Right ventricle myocardium superior (tissue), 1 donor: ENCODE data around the gene APP. TPM values are rescaled to one million over a fixed set of nuclear protein-coding genes. Genes with fewer than 3 reads are reported as not detected.
"Not testable (repeated sequence)": the region's sequence is repeated elsewhere in the genome, so short reads cannot be mapped to it uniquely, and the experiment has no call there.

Experiments
- ATAC-seq: fragments of 200-7000 bp; cut with Tn5 transposase; one replicate; pipeline ENCODE4 v1.9.1; 2020; ENCODE audit warnings: mild to moderate bottlenecking; ENCODE audit not compliant: poor library complexity
- DNase-seq: peaks from one replicate; pipeline ENCODE4 v3.0.0-alpha.2; 2020
- intact Hi-C: fragments of 100-400 bp; cut with DNase I; formaldehyde crosslinking; loops from one replicate; pipeline ENCODE4 v1.11.2; 2022
- total RNA-seq: library from RNA; stranded (reverse); fragmentation: NEBNext Ultra II Directional; extraction: Animal tissue kit (Norgen Biotek cat#: 25700); gene quantifications from one replicate; pipeline ENCODE4 v1.2.1, GENCODE V29; 2021
- donor health status: DM: no; HTN: yes; CAD: no; lungs with severe emphysema.

APP gene
- total RNA-seq, 1 donor from 2014 or later: 292 TPM

DNA sequence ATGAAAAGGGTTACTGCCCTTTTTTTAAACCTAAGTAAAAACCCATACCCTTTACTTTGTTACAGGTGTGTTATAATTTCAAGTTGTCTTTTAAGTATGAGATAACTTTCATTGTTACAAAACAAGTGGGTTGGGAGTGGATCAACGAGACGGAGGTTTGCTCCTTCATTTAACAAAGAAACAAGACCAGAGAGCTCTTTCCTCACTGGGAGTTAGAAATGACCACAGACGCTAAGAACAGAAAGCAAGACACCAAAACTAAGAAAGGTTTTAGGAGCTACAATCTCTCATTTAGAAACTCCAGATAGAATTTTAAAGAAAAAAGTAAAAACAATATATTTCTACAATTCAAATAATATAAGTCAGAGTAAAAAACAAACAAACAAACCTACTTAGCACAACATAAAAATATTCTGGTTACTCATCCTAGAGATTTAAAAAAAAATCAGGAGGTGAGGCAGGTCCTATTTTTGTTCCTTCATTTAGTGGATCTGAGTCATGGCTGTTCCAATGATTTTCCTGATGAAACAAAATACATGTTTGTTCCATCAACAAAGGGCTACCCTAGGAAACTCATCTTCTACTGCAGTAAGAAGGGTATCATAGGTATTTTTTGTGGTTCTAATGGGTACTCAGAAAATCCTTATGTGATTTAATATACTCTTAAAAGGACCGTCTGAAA, 33.0 kb downstream of the APP start:
- ATAC-seq: no peak
- no peak for DNase-seq
- intact Hi-C loops: no loop called here

DNA sequence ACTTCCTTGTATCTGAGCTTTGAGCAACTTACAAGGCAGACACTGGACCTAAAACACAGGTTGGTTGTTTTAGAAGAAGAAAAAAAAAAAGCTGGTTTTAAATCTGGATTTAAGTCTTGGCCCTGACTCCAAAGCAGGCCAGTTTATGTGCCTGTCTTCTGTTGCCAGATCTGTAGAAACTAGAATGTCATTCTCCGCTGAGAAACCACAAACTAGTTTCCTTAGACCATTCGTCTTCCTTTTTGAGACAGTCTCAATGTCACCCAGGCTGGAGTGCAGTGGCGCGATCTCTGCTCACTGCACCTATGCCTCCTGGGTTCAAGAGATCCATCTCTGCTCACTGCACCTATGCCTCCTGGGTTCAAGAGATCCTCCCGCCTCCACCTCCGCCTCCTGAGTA, 33.9 kb downstream of the APP start:
- DNase-seq (no peak), ATAC-seq (no peak)
- intact Hi-C loops: no loop called here

DNA sequence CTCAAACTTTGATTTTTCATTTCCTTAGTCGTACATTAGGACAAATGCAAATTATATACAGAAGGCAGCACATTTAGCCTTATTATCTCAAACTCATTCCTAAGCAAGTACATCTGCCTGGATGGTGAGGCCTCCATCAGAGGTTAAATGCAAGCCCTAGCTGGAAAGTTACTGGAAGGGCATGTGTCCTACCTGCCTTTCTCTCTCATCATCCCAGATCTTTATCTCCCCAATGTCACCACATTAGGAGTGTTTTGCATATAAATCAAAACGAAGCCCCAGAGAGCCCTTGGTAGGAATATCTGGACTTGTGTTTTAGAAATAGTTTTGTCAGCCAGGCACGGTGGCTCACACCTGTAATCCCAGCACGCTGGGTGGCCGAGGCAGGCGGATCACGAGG, 35.0 kb downstream of the APP start:
- DNase-seq: no peak
- no peak for ATAC-seq
- intact Hi-C loops: no loop called here

DNA sequence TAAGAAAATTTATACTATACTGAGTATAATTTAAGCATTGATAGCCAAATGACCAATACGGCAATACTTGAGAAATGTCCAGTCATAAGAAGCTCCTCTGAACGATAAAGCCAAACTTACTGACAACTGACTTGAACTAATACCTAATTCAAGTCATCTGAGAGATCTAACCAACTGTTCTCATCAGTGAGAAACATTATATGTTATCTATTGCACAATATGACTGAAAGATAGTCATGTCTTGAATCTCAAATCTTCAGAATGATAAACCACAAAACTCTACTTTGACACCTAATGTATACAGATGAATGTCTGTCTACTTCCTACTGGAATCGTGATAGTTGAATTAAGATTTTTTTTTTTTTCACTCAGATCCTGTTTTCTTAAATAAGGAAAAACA, 39.0 kb downstream of the APP start:
- no peak for ATAC-seq
- intact Hi-C loops: no loop called here
- no peak for DNase-seq

DNA sequence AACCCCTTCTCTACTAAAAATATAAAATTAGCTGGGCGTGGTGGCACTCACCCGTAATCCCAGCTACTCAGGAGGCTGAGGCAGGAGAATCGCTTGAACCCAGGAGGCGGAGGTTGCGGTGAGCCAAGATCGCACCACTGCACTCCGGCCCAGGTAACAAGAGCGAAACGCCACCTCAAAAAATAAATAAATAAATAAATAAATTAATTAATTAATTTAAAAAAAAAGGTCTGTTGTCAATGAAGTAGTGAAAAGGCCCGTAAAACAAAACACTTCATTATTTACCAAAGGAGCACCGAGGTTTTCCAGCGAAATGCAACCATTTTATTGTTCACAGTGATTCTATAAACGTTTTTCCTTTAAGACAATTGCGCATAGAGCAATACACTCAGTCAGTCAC, 39.5 kb downstream of the APP start:
- ATAC-seq, DNase-seq, intact Hi-C loops: not testable (repeated sequence)

DNA sequence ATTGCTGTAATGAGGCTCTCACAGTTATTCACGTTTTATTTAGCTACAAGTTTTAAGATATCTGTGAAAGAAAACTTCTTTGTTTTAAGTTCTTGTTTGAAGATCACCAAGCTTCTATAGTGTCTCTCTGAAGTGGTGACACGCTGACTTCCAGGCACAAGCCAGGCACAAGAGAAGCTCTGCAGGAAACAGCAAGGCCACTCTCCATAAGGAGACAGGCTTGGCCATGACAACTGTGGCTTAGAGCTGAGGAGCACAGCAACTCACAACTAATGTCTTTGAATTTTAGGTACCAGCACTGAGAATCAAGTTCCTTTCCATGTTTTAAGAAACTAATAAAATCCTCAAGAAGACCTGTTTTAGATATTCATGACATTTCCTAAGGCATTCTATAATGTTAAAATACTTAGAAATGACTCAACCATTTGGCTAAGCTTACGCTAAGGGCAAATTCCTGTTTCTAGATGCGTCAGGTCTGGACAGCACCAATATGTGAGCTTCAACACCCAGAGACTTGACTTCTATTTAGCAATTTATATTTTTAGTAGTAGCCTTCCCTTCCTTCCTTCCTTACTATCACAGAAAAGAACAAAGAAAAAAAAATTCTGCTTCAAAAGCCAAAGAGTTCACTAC, 40.2 kb downstream of the APP start:
- ATAC-seq: no peak

DNA sequence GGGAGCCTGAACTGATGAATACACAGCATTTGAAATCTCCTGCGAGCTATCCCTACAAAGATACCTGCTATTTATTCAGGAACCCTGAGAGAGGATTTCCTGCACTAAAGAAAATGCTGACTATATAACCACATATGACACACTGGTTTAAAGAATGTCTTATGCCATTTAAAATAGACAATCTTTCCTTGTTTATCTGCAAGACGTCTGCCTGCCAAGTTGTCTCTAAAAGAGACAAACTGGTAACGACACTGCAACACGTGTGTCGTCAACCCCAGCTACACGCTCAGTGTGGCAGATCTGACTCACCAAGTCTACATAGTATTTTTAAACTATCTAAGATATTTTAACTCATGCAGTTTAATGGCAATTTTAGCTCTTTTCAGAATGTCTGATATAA, 42.7 kb downstream of the APP start:
- DNase-seq: no peak
- peak; percentile 51 for ATAC-seq
- intact Hi-C loops: no loop called here

More for the DNA sequence above, 40.2 kb downstream of the APP start:
- intact Hi-C loops: no loop called here
- no peak for DNase-seq

DNA sequence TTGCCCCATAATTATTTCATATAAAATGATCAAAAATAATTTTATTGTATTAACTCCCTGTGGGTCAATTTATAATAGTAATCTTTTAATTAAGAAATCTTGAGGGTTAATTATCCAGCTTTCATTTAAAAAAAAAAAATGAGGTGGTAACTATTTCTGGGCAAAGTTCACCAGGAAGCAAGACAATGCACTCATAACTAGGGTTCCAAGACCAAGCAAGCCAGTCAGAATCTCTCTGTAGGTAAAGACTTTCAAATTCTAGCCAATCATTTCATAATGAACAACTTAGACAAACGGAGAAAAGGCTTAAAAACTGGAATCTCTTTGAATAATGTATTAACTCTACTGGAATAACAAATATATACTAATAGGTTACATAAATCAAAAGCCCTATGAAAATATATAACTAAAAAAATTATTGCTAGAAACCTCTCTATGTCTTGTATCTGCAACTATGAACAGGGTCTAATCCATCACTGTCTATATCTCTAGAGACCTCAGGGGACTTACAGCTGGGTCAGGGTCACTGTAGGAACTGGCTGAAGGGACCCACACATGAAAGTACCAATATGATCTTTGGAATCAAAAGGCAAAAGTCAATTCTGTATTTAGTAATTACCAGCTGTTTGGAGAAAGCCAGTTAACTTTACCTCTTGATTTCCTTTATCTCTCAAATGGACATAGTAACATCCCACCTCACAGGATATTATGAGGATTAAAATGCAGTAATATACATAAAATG, 43.3 kb downstream of the APP start:
- intact Hi-C loops: no loop called here
- DNase-seq (no peak), ATAC-seq (no peak)

DNA sequence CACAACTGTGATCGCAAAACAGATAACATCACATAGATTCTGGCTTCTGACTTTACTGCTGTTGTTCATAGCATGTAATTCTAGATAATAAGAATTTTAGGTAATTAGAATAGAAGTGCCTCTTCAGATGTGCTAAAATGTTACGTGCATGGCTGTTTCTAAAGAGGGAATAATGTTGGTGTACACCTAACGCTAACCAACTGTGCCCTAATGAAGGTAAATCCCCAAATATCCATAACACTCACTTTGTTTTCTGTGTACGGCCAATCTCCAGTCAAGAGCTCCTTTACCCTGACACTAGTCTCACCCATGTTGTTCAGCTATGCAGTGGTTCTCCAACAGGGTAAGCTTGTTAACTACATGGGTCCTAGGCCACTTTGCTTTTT, 44.4 kb downstream of the APP start:
- intact Hi-C loops: no loop called here
- DNase-seq: no peak
- ATAC-seq: no peak

DNA sequence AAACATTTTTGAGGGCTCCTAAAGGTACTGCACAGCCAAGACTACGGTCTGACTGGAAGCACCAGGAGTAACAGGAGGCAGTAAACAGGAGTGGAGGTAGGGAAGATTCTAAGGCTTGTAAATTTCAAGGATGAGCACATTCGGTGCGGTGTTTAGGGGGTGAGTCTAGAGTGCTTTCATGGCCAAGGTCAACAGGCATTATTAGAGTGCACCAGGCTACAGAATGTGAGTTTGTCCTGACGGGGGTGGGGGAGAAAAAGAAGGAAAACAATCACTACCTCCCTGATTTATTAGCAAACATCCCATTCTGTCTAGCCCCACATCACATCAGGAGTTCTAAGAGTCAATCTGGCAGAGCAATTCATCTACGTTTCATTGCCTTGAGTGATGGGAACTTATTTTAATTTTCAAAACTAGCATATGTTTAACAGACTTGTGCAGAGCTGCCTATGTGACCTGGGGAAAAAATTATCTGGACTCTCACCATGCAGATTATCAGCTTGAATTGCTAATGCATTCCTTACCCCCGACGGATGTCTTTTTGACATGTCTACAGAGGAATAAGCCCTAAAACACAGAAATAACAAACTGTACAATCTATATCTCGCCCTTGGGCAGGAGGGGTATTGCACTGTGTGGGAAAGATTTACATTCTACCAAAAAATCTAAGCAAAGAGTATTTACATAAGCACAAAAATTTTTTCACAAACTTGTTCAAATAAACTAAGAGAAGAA, 45.0 kb downstream of the APP start:
- intact Hi-C loops: no loop called here
- DNase-seq (no peak), ATAC-seq (peak; percentile 11)

DNA sequence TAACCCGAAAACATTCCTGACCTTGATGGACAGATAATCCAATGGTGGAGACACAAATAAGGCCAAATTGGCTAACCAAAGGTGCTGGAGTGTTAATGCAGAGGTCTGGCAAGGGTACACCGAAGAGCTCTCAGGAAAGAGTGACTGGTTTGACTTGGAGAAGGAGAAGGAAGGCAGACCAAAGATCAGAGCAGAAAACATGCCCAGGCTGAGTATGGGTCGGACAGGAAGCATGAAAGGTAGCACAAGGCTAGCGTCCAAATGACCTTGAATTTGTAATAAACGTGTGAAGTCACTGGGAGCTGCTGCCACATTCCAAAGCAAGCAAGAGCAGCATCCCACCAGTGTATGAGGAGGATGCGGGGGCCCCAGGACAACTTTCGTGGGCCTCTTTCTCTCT, 45.7 kb downstream of the APP start:
- no peak for DNase-seq
- ATAC-seq: peak; percentile 46
- intact Hi-C loops: no loop called here

DNA sequence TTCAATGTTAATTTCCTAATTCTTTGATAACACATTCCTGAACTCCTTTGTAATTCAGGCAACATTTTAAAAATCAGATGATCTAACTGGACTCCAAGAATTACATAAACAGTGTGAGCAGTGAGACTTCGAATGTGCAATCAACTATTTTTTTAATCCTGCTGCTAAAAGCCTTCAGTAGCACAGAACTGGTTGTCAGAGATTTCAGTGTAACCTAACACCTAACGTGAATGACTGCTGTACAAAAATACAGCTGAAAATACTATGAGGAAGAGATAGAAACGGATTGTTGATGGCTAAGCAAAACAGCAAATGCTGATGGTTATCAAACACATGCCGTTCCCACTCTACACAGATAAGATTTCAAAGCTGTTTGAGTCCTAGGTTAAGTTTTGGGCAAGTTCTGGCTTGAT, 46.1 kb downstream of the APP start:
- intact Hi-C loops: no loop called here
- DNase-seq (no peak), ATAC-seq (peak; percentile 79)

DNA sequence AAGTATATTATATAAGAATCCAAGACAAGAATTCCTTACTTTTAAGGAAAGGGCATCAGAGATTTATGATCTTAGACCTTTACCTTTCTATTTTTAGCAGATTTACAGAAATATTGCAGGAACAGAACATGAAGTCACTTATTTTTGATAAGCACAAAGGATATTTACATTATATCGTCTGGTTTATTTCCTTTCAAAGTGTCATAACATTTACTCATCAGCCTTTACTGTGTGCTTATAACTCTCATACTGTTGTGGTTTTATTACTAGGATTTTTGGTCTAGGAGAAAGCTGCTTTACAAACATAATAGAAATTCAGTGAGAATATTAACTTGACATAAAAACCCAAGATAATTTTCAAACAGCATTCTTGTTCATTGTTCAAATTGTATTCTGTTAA, 47.6 kb downstream of the APP start:
- no peak for ATAC-seq
- intact Hi-C loops: no loop called here
- no peak for DNase-seq

DNA sequence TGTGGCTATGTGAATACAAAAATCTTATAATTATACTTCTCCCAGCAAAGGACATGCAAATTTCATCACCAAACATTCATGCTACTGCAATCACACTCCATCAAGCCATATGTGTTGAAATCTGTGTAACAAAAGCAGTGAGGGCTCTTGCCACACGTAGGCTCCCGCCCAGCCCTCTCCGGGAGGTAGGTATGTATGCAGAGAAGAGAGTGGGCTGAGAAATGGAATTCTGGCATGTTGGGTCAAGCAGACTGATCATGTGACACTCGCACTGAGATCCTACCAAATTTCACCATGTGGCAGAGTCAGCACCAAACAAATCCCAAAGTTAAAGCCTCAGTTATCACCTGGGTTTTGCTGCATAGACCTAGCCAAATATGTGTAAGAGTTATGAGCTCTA, 49.7 kb downstream of the APP start:
- intact Hi-C loops: no loop called here
- ATAC-seq: no peak

DNA sequence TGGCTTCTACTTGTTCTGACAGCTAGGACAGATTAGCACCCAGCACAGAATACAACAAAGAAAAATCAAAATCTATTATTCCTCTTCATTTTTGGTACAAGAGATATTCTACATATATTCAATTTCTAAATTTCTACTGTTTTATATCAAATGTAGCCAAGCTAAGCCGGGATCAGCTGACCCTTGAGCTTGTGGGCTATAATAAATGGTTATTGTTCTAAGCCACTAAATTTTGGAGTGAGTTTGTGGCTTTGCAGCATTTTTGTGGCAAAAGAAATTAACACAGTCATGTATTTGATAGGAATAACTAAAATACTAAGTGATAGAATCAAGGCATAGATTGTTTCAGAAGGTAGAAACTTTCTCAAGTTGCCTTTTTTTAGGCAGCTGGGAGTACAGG, 50.7 kb downstream of the APP start:
- no peak for ATAC-seq
- intact Hi-C loops: loop anchor here (10.0 kb wide), 1 partner anchor 55 kb away; no protein-coding TSS in a partner anchor
- no peak for DNase-seq

More for the DNA sequence above, 49.7 kb downstream of the APP start:
- DNase-seq: no peak

DNA sequence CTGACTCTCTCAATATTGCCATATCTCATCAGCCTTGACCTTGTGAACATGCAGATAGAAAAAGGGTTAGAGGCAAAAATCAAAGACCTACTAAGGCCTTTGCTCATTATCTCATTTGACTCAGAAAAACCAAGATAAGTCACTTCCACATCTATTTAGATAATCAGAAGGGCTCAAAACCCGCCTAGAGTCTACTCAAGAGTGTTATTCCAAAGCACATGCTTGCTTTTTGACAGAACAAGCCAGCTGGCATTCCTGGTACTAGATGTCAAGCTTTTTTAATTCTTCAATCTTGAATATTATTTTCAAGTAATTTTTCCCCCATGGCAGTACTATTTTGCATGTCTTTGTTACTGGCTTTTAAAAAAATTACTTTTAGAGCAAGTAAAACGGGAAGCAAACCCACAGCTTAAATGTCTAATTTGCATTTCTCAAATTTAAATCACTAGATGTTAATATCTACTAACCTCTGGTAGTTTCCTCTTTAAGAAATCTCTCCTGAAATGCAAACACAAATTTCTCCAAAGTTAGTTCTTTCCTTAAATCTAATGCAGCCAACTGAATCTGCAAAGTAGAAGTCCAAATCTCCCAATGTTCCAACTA, 51.5 kb downstream of the APP start:
- intact Hi-C loops: loop anchor here (10.0 kb wide), 1 partner anchor 54 kb away; no protein-coding TSS in a partner anchor
- DNase-seq (no peak), ATAC-seq (no peak)

DNA sequence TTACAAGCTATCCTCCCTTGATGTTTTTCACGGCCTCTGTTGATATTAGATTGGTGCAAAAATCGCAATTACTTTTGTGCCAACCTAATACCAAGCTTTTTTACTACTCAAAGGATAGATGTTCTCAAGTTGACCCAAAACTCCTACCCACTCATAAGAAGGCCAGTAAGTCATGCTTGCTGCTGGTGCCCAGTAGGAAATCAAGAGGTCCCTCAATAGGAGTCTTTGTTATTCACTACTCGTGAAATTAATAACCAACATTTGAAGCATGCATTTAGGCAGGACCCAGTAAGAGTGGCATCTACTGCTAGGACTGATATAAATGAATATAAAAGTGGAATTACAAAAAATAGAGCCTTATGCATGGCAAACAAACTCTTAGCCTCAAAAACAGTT, 52.6 kb downstream of the APP start:
- no peak for DNase-seq
- no peak for ATAC-seq
- intact Hi-C loops: loop anchor here (10.0 kb wide), 1 partner anchor 53 kb away; no protein-coding TSS in a partner anchor

DNA sequence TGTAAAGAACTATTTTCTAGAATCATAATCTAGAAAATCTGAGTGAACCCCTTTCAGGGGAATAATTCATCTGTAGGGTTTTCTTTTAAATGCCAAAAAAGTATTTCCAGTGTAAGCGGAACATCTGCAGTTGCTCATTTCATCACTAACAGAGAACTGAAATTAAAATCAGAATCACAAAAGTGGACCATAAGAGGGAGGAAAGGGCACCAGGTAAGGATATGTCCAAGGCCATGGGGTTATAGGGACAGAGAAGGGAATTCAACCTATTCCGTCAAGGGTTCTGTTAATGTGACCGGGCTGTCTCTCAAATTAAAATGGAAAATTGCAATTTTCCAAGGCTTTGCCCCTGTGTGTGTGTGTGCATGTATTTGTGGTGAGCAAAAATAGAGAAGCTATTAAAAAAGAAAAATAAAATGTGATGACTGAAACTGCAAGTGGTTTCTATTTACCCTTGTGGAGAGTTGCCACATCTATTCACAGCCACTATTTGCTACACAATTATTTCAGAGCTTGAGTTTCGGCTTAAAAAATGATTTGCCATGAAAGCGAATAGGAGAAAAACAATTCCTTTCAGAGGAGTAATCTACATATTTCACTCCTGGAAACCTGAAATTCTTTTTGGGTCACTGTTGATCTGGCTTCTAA, 53.1 kb downstream of the APP start:
- intact Hi-C loops: loop anchor here (10.0 kb wide), 1 partner anchor 53 kb away; no protein-coding TSS in a partner anchor
- ATAC-seq: no peak
- DNase-seq: no peak
